H9 (cell line): ENCODE measurements around the gene ATP13A4. TPM values are rescaled to one million over a fixed set of nuclear protein-coding genes. Genes with fewer than 3 reads are reported as not detected.

ENCODE experiments used
- DNase-seq: peaks from one replicate; pipeline ENCODE4 v3.0.0-alpha.2; 2017
- H2AFZ ChIP-seq: one replicate; pipeline ENCODE4 v1.6.1; 2013; ENCODE audit warnings: mild to moderate bottlenecking, low read length, control low read depth, moderate library complexity
- H2AK5ac ChIP-seq: 2 replicates; pipeline ENCODE4 v1.6.1; 2013; ENCODE audit warnings: low read length, control low read depth, mixed read lengths; ENCODE audit not compliant: insufficient read length
- H2BK120ac ChIP-seq: one replicate; pipeline ENCODE4 v1.6.1; 2013; ENCODE audit warnings: low read depth, mild to moderate bottlenecking, low read length, control low read depth, inconsistent platforms; ENCODE audit not compliant: poor library complexity, severe bottlenecking
- H2BK12ac ChIP-seq: 2 replicates; pipeline ENCODE4 v1.6.1; 2013; ENCODE audit warnings: low read length, control low read depth, mixed read lengths, low read depth; ENCODE audit not compliant: insufficient read length
- H2BK15ac ChIP-seq: 2 replicates; pipeline ENCODE4 v1.6.1; 2013; ENCODE audit warnings: low read depth, low read length, control low read depth
- H2BK20ac ChIP-seq: one replicate; pipeline ENCODE4 v1.6.1; 2013; ENCODE audit warnings: low read depth, mild to moderate bottlenecking, low read length, control low read depth, inconsistent platforms; ENCODE audit not compliant: poor library complexity, severe bottlenecking
- H2BK5ac ChIP-seq: 2 replicates; pipeline ENCODE4 v1.6.1; 2013; ENCODE audit warnings: low read length, control low read depth, mixed read lengths; ENCODE audit not compliant: insufficient read length
- H3K14ac ChIP-seq: 2 replicates; pipeline ENCODE4 v1.6.1; 2013; ENCODE audit warnings: low read length, control low read depth; ENCODE audit not compliant: insufficient read depth
- H3K18ac ChIP-seq: 2 replicates; pipeline ENCODE4 v1.6.1; 2013; ENCODE audit warnings: low read depth, mild to moderate bottlenecking, mixed read lengths, low read length, control low read depth; ENCODE audit not compliant: insufficient read length
- H3K23ac ChIP-seq: 2 replicates; pipeline ENCODE4 v1.6.1; 2013; ENCODE audit warnings: low read length, control low read depth, mixed read lengths, low read depth; ENCODE audit not compliant: insufficient read length
- H3K23me2 ChIP-seq: 2 replicates; pipeline ENCODE4 v1.6.1; 2013; ENCODE audit warnings: low read depth, mild to moderate bottlenecking, mixed read lengths, low read length, control low read depth; ENCODE audit not compliant: insufficient read length, poor library complexity, severe bottlenecking
- H3K27ac ChIP-seq: 2 replicates; pipeline ENCODE4 v1.5.1; 2013; ENCODE audit warnings: low read length, control low read depth, mixed read lengths, low read depth; ENCODE audit not compliant: insufficient read length
- H3K27me3 ChIP-seq: 2 replicates; pipeline ENCODE4 v1.6.1; 2013; ENCODE audit warnings: low read length, control low read depth, inconsistent platforms; ENCODE audit not compliant: insufficient read depth
- H3K4ac ChIP-seq: 2 replicates; pipeline ENCODE4 v1.6.1; 2013; ENCODE audit warnings: low read depth, mild to moderate bottlenecking, control low read depth, inconsistent platforms, low read length, moderate library complexity
- H3K4me1 ChIP-seq: 2 replicates; pipeline ENCODE4 v1.6.1; 2013; ENCODE audit warnings: low read length, control low read depth, inconsistent platforms; ENCODE audit not compliant: insufficient read depth
- H3K4me2 ChIP-seq: 2 replicates; pipeline ENCODE4 v1.6.1; 2013; ENCODE audit warnings: low read length, control low read depth, mixed read lengths; ENCODE audit not compliant: insufficient read length, insufficient read depth
- H3K56ac ChIP-seq: 2 replicates; pipeline ENCODE4 v1.6.1; 2013; ENCODE audit warnings: low read depth, mild to moderate bottlenecking, mixed read lengths, low read length, control low read depth; ENCODE audit not compliant: insufficient read length
- H3K79me1 ChIP-seq: 2 replicates; pipeline ENCODE4 v1.6.1; 2013; ENCODE audit warnings: low read depth, mild to moderate bottlenecking, moderate library complexity, low read length, control low read depth, inconsistent platforms; ENCODE audit not compliant: insufficient read depth, poor library complexity, severe bottlenecking
- H3K79me2 ChIP-seq: 2 replicates; pipeline ENCODE4 v1.6.1; 2013; ENCODE audit warnings: low read length, control low read depth, inconsistent platforms; ENCODE audit not compliant: insufficient read depth
- H3K9ac ChIP-seq: 2 replicates; pipeline ENCODE4 v1.6.1; 2013; ENCODE audit warnings: low read length, control low read depth, mixed read lengths; ENCODE audit not compliant: insufficient read length; ENCODE audit errors: extremely low read depth
- H3K9me3 ChIP-seq: one replicate; pipeline ENCODE4 v1.6.1; 2013; ENCODE audit warnings: low read depth, low read length, inconsistent platforms; ENCODE audit not compliant: control insufficient read depth
- H3T11ph ChIP-seq: one replicate; pipeline ENCODE4 v1.6.1; 2013; ENCODE audit warnings: mild to moderate bottlenecking, low read length, control low read depth, inconsistent platforms
- H4K20me1 ChIP-seq: one replicate; pipeline ENCODE4 v1.6.1; 2013; ENCODE audit not compliant: control insufficient read depth, insufficient read length, insufficient read depth
- H4K5ac ChIP-seq: 2 replicates; pipeline ENCODE4 v1.6.1; 2013; ENCODE audit warnings: low read depth, mild to moderate bottlenecking, mixed read lengths, low read length, control low read depth; ENCODE audit not compliant: insufficient read length
- H4K8ac ChIP-seq: replicated peaks from 2 replicates; pipeline ENCODE4 v1.6.1; 2013; ENCODE audit warnings: low read length, control low read depth, mixed read lengths, low read depth; ENCODE audit not compliant: insufficient read length
- H4K91ac ChIP-seq: 2 replicates; pipeline ENCODE4 v1.6.1; 2013; ENCODE audit warnings: low read depth, mild to moderate bottlenecking, moderate library complexity, mixed read lengths, low read length, control low read depth; ENCODE audit not compliant: insufficient read length
- H3K27ac Mint-ChIP-seq, 3 experiments: 2 replicates in 2 of 3; 3 replicates in 1 of 3; pipeline ENCODE4 v1.8.0; 2020 to 2021; ENCODE audit warnings: mixed read lengths in 3 of 3, mild to moderate bottlenecking in 1 of 3, moderate library complexity in 1 of 3
- H3K27me3 Mint-ChIP-seq: 2 replicates; pipeline ENCODE4 v1.8.0; 2021; ENCODE audit warnings: low read depth, mild to moderate bottlenecking, moderate library complexity, mixed read lengths
- H3K36me3 Mint-ChIP-seq, 3 experiments: 2 replicates in 2 of 3; 3 replicates in 1 of 3; pipeline ENCODE4 v1.8.0; 2020 to 2021; ENCODE audit warnings: low read depth in 3 of 3, mixed read lengths in 3 of 3; ENCODE audit not compliant: insufficient read depth in 1 of 3
- H3K4me1 Mint-ChIP-seq, 2 experiments: 2 replicates each; pipeline ENCODE4 v1.8.0; 2020; ENCODE audit warnings: mixed read lengths in 2 of 2
- H3K4me3 Mint-ChIP-seq, 2 experiments: 2 replicates in 1 of 2; 3 replicates in 1 of 2; pipeline ENCODE4 v1.8.0; 2020 to 2021; ENCODE audit warnings: mild to moderate bottlenecking in 2 of 2, mixed read lengths in 2 of 2, moderate library complexity in 1 of 2
- H3K9me3 Mint-ChIP-seq, 2 experiments: 2 replicates in 1 of 2; 3 replicates in 1 of 2; pipeline ENCODE4 v1.8.0; 2020; ENCODE audit warnings: mild to moderate bottlenecking in 2 of 2, mixed read lengths in 2 of 2, moderate library complexity in 1 of 2
- CTCF ChIP-seq: fragments of 200-600 bp; sonication (generic); conservative IDR thresholded peaks from 3 replicates; pipeline ENCODE4 v1.8.0; 2021; ENCODE audit warnings: antibody characterized with exemption, mild to moderate bottlenecking
- WGBS: extraction: QIAGEN DNeasy Blood & Tissue Kit; methylation state at CpG from one replicate; pipeline ENCODE4 v1.1.7; 2013; ENCODE audit warnings: missing lambda C conversion rate, low lambda C conversion rate, mixed read lengths; ENCODE audit not compliant: insufficient read length; ENCODE audit errors: extremely low coverage; 5-methylcytosine and 5-hydroxymethylcytosine counted together
- total RNA-seq: library from RNA; stranded (reverse); gene quantifications from 2 replicates; pipeline ENCODE4 v1.2.1, GENCODE V29; 2021

Gene ATP13A4
- total RNA-seq, 1 experiment from 2014 or later, result 0.13 TPM

- H4K20me1 ChIP-seq, result no peaks in the 10 kb centered on the region
- no CpG with 5 or more reads among the region's 8 CpGs for WGBS
- no peak overlapping the region for H3K27ac ChIP-seq
- Mint-ChIP-seq H3K4me1 (no peaks in the 10 kb centered on the region), H3K4me3 (no peak overlapping the region), H3K27ac (no peak overlapping the region), H3K9me3 (no peaks in the 10 kb centered on the region; a peak in 2 of 5 replicates), H3K36me3 (peaks cover 0 to 3% (median 0%) of the 10 kb centered on the region in 3 experiments; a peak in 3 of 7 replicates), H3K27me3 (no peaks in the 10 kb centered on the region; the same call in 1 of the 2 replicates)
- no peak overlapping the region for H3K4ac ChIP-seq
- no peak overlapping the region for H3K18ac ChIP-seq
- no peak overlapping the region for H4K8ac ChIP-seq
- H3K4me2 ChIP-seq, result no peak overlapping the region
- H3K23ac ChIP-seq, result no peak overlapping the region
- DNase-seq, result no peak
- H3K14ac ChIP-seq, result no peak overlapping the region
- H3K27me3 ChIP-seq, result no peaks in the 10 kb centered on the region
- H2BK15ac ChIP-seq, result no peak overlapping the region; the same call in 1 of the 2 replicates
- no peaks in the 10 kb centered on the region for H3K79me2 ChIP-seq
- H2BK12ac ChIP-seq, result no peak overlapping the region
- no peaks in the 10 kb centered on the region for H3K9me3 ChIP-seq
- no peaks in the 10 kb centered on the region for H3K23me2 ChIP-seq
- H2BK120ac ChIP-seq, result no peak overlapping the region
- H3K56ac ChIP-seq, result no peak overlapping the region
- TF ChIP-seq CTCF, result no peak
- no peak overlapping the region for H2AFZ ChIP-seq
- no peak overlapping the region for H2AK5ac ChIP-seq
- H4K5ac ChIP-seq, result no peak overlapping the region
- H3K9ac ChIP-seq, result no peak overlapping the region
- no peak overlapping the region for H3T11ph ChIP-seq
- no peaks in the 10 kb centered on the region for H3K79me1 ChIP-seq
- no peak overlapping the region for H4K91ac ChIP-seq
- no peak overlapping the region for H2BK5ac ChIP-seq
- no peaks in the 10 kb centered on the region for H3K4me1 ChIP-seq
- no peak overlapping the region for H2BK20ac ChIP-seq
These were observed 89.8 kb downstream of the ATP13A4 start for GRCh38 chr3:193464889-193465288.
